GM18517 (cell line): ENCODE results near the gene SORBS2.

ENCODE experiments used
- ATAC-seq: cut with Tn5 transposase; IDR thresholded peaks from one replicate; pipeline ENCODE4 v1.9.1; 2021; ENCODE audit warnings: mild to moderate bottlenecking, moderate library complexity; ENCODE audit not compliant: unreplicated experiment

SORBS2 gene

DNA sequence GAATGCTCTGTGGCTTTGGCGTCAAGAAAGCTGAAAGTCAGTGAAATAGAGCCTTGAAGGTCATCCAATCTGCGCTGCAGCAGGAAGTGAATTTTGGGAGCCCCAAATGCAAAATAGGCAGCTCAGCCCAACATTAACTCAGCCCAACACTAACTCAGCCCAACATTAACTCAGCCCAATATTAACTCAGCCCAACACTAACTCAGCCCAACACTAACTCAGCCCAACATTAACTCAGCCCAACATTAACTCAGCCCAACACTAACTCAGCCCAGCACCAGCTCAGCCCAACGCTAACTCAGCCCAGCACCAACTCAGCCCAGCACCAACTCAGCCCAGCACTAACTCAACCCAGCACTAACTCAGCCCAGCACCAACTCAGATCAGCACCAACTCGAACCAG lies 71.5 kb downstream of the SORBS2 start:
- ATAC-seq: no peak

DNA sequence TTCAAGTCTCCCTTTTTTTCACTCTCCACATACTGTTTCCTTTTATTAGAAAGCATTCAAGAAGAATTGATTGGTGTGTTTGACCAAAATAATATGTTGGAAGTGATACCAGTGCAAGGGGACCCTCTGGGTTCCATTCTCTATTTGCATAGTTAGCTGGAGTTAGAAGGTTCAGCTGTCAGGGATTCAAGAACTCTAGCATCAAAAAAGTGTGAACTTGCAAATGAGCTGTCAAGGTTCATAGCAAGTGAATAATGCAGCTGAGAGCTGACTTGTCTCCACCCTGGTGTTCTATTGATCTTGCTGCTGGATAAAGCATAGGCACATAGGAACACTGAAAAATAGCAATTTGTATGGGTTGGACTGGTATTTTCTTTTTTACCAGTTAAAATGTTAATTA lies 73.2 kb downstream of the SORBS2 start:
- ATAC-seq: no peak

DNA sequence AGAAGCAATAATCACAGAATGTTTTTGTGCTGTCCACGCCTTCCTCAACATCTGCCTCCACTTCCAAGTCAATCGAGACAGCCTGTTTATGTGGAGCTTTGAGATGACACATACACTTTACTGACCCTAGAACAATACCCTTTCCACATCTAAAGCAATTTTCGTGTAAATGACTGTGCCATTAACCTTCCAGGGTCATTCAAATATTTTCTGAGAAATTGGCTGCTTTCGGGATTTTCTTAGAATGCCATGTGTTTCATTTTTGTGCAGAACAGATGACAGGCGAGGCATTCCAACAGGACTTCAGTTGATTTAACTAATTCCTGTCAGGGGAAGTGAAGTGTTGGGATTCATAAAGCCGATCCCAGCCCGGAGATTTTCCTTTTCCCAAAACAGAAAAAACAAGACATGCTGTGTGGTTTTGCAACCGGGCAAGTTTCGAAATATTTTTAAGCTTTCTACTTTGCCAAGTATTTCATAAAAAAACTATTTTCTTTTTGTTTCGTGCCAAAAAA lies 73.9 kb downstream of the SORBS2 start:
- ATAC-seq: no peak

DNA sequence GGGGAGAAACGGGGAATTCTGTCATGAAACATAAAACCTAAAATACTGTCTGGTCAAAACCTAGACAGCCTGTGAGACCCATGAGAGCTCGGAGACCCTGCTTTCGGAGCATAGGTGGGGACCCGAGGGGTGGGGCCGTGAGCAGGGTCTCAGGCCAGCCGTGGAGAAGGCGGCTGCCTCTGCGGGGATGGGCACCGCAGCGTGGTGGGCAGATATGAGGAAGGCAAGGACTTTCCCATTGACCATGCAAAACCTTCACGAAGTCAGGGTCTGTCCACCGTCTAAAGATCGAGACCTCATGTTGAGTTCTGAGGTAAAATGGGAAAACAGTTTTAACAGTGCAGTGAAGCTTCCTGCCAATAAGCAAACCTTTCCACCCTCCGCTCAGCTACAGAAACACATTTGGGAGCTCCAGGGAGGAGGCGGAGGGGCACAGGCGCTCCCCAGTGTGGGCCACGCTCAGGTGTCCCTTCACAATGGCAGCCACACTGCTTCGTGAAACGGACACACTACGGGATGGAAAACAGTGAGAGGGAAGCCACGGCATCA lies 74.4 kb downstream of the SORBS2 start:
- no peak for ATAC-seq

DNA sequence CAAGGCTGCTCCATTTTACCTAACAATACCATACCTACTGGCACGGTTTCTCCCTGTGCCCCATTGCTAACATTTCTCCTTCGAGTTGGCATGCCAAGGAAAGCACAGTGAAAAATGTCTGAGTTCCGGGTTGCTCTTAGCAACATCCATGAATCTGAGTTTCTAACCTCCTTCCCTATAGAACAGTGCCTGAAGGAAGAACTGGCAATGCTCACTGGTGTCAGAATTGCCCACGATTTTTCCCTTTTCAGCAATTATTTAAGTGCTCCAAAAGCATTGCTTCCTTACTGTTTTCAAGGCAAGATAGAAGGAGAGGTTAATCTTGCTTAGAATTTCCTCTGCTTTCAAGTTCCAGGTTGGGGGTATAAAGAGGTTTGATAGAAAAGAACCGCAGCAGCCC lies 75.1 kb downstream of the SORBS2 start:
- no peak for ATAC-seq

DNA sequence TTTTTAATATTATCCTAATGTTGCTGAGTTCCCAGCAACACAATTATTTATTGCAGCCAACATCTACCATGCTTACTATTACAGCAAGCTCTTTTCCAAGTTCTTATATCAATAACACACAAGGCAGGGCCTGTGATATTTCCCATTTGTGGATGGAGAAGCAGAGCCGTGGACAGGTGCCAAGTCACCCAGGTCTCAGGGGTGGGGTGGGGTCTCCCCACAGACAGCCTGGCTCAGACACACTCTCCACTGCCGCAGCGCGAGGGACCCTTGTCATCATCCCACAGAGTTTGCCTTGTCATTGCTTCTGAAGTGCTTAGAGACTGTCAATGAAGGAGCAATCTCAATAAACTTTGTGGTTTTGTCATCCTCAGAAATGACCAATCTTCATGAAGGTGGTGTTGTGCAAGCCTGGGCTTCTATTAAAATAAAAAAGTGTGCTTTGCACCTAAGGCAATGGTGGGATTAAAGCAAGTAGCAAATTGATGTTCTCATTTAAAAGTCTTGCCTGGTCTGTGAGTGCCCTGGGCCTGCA lies 76.1 kb downstream of the SORBS2 start:
- ATAC-seq: no peak

DNA sequence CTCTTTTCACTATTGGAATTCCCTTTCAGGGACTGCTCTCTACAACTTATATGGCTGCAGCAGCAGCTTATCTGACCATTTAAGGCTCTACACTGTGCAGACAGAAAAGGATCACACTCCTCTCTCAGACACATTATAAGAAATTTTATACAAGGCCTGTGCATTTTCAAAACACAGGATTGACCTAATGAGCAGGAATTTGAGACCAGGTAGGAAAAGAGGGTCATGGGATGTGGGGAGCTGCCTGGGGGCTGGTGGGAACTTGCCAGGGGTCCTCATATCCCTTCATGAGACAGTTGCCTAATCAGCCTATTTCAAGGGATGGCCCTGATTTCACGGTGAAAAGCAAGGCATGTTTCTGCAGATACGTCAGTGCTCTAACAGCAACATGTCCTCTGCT lies 77.1 kb downstream of the SORBS2 start:
- ATAC-seq: no peak

DNA sequence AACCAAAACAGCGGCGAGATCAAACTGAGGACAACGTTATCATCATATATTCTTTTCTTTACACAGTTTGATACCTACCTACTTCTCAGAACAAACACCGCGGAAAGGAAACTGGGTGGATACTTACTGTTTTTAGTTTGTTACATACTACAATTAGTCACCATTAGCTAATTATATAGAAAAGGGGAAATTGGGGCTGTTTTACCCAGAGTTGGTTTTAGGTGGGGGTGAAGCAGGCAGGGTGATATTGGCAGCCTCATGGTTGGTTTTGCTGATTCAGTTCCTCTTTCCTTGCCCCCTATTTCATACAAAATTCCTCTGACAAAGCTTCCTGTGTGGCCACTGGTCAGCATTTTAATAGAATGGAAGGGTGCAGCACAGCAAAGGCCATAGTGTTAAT lies 77.8 kb downstream of the SORBS2 start:
- peak; percentile 48 for ATAC-seq

DNA sequence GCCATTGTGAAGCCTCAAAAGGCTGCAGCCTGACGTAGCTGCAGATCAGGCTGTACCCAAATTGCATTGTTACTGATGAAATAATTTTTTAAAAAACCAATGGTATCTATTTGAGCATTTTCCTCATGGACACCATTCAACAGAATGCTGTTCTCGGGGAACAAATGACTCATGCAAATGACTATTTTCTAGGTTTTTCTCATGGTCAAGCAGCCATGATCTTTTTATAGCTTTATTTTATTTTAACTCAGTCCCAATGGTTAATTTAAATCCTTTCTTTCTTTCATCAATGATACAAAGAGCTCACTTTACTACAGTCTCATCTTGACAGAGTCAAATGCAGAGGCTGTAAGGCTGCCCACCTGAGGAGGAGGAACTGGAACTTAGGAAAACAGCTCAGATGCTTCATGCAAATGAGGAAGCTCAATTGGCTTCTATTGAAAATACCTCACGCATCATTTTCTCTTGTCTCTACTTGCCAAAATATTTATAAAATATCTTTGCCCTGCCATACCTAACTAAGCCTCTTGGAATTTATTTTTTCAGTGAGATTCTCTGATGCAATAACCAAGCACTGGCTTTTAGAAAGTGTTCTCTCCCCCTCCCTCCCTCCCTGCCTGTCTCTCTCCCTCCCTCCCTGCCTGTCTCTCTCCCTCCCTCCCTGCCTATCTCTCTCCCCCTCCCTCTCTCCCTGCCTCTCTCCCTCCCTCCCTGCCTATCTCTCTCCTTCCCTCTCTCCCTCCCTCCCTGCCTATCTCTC lies 81.0 kb downstream of the SORBS2 start:
- peak; percentile 53 for ATAC-seq

DNA sequence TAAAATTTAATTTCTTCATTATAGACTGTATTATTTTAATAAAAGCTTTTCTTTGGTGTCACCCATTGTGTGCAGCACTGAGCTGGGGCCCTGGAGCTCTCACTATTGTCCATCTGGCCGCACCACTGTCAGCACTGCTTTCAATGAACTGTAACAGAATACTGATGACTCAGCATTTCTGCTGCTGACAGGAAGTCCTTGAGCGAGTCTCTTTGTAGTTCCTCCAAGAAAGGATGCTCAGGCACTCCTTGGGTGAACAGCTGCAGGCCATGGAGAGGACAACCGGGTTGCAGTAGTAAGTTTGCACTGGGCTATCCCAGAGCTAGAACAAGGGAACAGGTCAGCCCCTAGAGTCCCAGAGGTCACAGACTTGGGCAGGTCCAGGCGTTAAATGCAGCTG lies 81.6 kb downstream of the SORBS2 start:
- ATAC-seq: peak; percentile 35

DNA sequence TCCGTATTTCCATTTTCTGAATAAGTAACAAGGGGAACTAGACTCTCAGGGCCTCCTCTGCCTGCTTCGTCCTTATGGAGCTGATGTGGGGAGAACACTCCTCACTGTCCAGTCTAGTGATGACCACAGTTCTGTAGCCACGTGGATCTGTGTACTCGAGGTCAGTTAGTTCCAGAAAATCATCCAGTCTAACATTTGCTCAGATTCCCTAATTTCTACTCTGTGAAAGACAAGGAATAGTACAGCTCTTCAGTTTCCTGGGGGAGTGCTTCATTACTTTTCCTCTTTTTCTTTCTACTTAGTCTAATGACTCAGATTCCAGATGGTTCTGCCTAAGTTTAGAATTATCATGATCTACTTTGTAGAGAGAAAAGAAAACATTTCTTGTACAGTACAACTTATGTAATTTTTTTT lies 82.6 kb downstream of the SORBS2 start:
- ATAC-seq: no peak

DNA sequence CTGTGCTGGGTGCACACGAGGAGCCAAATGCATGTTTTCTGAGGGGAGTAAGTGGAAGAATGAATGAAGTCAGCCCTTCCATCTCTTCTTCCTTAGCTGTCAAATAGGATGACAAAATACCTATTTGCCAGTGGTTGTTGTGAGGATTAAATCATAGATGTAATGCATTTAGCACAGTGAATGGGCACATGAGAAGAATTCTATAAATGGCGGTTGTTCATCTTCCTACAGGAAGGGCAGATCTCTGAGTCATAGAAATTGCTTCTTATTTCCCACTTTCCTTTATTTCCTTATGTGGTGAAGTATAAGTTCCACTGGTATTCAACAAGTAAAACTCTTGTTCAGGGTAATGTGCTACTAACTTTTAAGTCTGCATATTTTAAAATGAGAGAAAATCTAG lies 83.1 kb downstream of the SORBS2 start:
- no peak for ATAC-seq

DNA sequence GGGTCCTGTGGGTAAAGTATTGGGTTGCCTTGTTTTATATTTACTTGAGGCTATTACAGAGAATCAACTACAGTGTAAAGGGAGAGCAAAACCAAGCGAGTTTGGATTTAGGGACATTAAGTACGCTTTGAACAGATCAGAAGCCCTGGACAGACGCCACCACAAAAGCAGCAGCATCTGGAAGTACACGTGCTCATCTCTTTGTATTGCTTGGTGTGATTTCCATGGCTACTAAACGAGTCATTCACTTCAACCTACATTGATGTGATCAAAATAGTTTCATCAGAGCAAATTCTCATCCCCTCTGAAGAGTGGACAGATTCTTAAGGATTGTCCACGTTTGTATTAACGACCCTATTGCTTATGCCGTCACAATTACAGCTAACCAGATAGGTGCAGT lies 85.1 kb downstream of the SORBS2 start:
- no peak for ATAC-seq

DNA sequence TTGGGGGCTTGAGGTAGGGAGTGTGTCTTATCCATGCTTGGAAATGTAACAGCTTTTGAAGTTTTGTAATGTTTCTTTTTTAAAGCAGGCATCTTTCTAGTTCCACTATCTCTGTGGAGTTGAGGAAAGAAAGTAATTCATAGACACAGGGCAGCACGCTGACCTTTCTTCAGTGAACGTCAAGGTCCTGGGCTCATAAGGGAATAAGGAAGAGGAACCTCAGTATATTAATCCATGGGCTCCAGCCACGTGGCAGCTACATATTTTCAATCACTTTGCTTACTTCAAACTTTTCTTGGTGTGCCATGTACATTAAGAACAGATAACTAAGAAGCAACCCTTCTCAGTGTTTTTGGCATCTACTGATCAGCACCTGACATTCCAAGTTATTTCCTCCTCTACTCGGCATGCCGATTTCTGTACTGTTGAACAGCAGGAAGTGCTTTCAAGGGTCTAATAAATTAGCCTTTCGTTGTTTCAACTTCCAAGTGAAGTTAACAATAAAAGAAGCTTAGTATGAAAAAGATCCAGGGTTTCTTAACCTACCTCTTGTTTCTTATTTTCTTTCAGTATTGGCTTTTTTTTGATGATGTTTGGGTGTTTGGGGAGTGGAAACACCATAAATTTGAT lies 88.2 kb downstream of the SORBS2 start:
- no peak for ATAC-seq

DNA sequence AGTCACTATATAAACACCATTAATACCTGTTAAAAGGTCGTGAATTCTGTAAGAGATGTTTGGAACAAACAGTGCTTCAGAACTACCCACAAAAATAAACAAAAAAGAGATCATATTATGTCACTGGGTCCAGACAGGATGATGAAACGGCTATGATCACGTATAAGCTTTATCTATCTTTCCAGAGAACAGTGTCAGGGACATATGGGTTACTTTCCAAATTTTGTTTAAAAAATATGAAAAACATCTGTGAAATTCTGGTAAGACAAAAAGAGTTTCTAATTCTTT lies 90.0 kb downstream of the SORBS2 start:
- ATAC-seq: no peak

DNA sequence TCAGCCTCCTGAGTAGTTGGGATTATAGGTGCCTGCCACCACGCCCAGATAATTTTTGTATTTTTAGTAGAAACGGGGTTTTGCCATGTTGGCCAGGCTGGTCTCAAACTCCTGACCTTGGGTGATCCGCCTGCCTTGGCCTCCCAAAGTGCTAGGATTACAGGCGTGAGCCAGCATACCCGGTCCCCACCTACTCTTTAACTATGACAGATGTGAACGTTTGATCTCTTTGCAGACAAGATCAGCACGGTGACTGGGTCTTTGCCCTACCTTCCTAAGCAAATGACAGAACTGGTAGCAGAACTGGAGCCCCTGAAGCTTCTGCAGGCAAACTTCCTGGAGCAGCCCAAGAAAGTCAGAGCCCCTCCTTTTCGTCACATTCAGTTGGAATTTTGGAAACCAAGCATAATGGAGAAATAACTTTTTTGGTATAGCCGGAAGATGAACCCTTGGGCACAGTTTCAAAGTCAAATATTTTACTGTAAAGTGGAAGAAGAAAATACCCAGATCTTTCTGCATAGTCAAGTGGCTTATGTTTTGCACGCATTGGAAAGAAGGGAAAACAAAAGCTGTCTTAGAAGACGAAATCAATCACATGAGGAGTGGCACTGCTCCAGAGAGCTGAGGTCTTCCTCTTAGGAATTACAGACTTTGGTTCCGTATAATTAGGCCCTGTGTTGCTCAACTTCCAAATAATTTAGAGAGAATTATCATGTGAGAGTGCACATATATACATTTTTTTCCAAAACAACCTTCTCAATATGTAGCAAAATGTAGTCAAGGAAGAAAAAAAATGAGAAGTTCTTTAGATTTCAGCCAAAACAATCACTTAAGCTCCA lies 90.6 kb downstream of the SORBS2 start:
- ATAC-seq: no peak

DNA sequence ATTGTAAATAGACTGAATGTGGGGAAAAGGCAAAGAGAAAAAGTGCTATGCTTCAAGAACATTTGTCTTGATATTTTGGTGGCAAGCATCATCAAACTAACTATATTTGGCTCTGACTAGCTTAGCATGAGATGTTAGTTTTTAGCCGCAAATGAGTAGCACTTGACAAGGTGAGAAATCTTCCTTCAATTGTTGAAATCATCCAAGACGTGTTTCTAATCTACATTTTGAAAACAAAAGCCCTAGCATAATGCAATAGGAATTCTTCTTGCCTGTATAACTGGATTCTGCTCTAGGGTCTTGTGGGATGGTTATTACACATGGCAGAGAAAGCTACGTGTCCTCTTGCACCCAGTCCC lies 92.5 kb downstream of the SORBS2 start:
- no peak for ATAC-seq

DNA sequence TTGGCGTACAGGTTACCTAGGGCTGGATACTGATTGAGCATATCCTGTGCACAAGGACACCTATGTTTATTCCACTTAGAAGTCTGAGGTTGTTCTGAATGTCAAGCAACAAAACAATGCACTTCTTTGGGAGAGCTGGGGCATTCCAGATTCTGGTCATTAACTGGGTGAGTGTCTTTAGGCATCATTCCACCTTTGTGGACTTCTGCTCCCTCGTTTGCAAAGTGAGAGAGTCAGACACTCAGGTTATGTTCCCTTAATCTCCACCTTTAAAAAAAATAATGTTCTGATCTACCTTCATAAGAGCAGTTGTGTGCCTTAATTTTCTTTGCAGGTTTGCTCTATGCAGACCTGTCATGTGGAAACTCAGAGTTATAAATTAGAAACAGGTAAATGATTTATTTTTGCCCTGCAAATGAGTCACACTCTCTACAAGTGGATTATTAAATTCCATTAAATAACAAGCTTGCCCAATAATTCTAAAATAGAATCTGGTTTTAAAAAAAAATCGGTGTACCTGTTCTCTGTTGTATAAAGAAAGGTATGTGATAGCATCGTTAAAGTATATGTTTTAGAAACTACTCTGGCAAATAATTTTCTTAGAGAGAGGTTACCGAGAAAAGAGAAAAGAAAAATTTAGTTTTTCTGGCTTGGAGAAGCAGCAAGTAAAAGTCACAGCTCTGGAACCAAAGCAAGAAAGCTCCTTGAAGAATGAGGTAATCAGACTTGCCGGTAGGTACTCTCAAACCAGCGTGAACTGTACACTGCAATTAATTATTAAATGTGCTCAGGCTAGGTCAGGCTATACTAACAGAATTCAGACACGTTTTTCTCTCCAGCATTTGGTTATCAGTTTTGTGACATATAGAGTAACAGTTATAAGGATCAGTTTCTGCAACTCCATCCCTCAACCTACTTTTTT lies 93.2 kb downstream of the SORBS2 start:
- no peak for ATAC-seq

DNA sequence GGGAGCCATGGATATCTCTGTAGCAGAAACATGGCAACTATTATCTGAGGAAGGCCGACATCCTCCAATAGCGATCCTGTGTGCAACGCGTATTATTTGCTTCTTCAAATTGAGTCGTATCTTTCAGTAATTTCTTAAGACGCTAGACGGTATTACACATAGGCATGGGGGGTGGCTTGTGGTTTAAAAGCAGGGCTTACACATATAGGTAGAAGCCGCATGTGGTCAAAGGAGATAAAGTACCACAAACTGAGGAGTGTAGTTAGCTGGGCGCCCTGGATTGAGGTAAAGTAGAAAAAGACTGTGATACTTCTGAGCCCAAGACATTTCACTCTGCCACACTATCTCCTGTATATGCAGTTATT lies 94.6 kb downstream of the SORBS2 start:
- no peak for ATAC-seq

DNA sequence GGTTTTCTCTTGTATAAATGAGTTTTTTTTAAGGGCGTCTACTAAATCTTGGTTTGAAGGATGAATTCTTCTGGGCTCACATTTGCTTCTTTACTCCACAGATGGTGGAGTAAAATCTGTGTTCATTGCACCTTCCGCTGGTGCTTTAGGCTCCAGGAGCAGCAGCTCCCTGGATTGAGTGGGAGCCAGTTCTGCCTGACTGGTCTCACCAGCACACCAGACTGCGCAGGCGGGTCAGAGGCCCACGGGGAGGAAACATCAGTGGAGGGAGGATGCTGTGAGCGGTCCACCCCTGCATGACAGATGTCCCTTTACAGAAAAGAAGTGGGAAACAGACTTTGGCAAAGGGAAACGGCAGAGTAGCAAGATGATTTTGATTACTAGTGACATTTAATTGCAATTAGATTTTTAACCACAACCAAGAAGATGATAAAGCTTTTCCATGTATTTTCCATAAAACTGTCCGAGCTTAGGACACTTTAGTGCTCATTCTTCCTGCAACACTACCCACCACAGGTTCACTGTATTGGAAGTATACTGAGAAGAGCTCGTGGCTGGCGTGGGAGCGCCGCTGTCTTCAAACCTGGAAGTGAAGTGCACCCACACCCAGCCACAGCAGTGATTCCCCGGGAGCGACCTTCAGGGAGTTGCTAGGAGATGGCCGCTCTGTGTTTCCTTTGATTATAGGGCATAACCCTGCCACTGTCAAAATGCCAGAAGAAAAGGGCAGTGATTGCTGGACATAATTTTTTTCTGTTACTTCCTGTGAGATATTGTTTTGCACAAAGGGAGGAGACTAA lies 95.2 kb downstream of the SORBS2 start:
- ATAC-seq: no peak
